SU-DHL-6 (cell line): Measurements from ENCODE around the gene SPRED2.

Source experiments
- H2AFZ ChIP-seq: fragments of 200-600 bp; sonication (generic); 2 replicates; pipeline ENCODE4 v1.6.1; 2014; ENCODE audit warnings: low read depth, mild to moderate bottlenecking, moderate library complexity, mixed read lengths, antibody characterized with exemption, low read length; ENCODE audit not compliant: severe bottlenecking
- H3F3A ChIP-seq: fragments of 200-600 bp; shearing (Covaris generic); 2 replicates; pipeline ENCODE4 v1.6.0; 2016; ENCODE audit warnings: antibody characterized with exemption, mild to moderate bottlenecking; ENCODE audit not compliant: insufficient read depth
- H3K27ac ChIP-seq: fragments of 200-600 bp; sonication (generic); 2 replicates; pipeline ENCODE4 v1.5.1; 2016; ENCODE audit warnings: low read depth, mild to moderate bottlenecking, low read length, moderate library complexity, mixed read lengths
- H3K27me3 ChIP-seq: fragments of 200-600 bp; sonication (generic), shearing (Covaris generic); 2 replicates; pipeline ENCODE4 v1.6.0; 2014; ENCODE audit warnings: mild to moderate bottlenecking, low read length
- H3K36me3 ChIP-seq: fragments of 200-600 bp; sonication (generic); 2 replicates; pipeline ENCODE4 v1.6.1; 2014; ENCODE audit warnings: mild to moderate bottlenecking, low read length, mixed read lengths
- H3K4me2 ChIP-seq: fragments of 300-600, 200-600 bp; shearing (Covaris generic), sonication (generic); 2 replicates; pipeline ENCODE4 v1.6.0; 2014; ENCODE audit warnings: low read length, low read depth, mild to moderate bottlenecking; ENCODE audit not compliant: poor library complexity, severe bottlenecking
- H3K4me3 ChIP-seq: fragments of 200-600 bp; sonication (generic); 2 replicates; pipeline ENCODE4 v1.5.1; 2014; ENCODE audit warnings: antibody characterized with exemption, low read length, mild to moderate bottlenecking, mixed read lengths; ENCODE audit not compliant: insufficient read depth, poor library complexity, severe bottlenecking
- H3K79me2 ChIP-seq: fragments of 200-600 bp; sonication (generic); 2 replicates; pipeline ENCODE4 v1.6.1; 2014; ENCODE audit warnings: mild to moderate bottlenecking, low read length, moderate library complexity; ENCODE audit not compliant: insufficient read depth
- H3K9ac ChIP-seq: fragments of 200-600 bp; sonication (generic); 2 replicates; pipeline ENCODE4 v1.7.0; 2014; ENCODE audit warnings: mild to moderate bottlenecking, low read length
- H3K9me2 ChIP-seq: fragments of 200-600 bp; sonication (generic); replicated peaks from 2 replicates; pipeline ENCODE4 v1.6.1; 2014; ENCODE audit warnings: low read length; ENCODE audit not compliant: insufficient read depth
- H3K9me3 ChIP-seq: fragments of 200-600 bp; sonication (generic); 2 replicates; pipeline ENCODE4 v1.6.1; 2014; ENCODE audit warnings: low read length, mixed read lengths; ENCODE audit not compliant: insufficient read depth
- H4K20me1 ChIP-seq: fragments of 200-600 bp; sonication (generic); 2 replicates; pipeline ENCODE4 v1.6.1; 2014; ENCODE audit warnings: low read depth, mild to moderate bottlenecking, antibody characterized with exemption, low read length, moderate library complexity, mixed read lengths
- EZH2phosphoT487 ChIP-seq: fragments of 200-600 bp; sonication (generic), shearing (Covaris generic); conservative IDR thresholded peaks from 2 replicates; pipeline ENCODE4 v1.6.1; 2018; ENCODE audit warnings: mild to moderate bottlenecking, antibody characterized with exemption, low read length, moderate library complexity, mixed read lengths
- TF ChIP-seq, protein P1 (sequence below): fragments of 200-600 bp; sonication (generic); IDR thresholded peaks from one replicate; pipeline ENCODE4 v1.5.1; 2017; ENCODE audit warnings: antibody characterized with exemption, mild to moderate bottlenecking, low read length, moderate library complexity; ENCODE audit not compliant: insufficient read depth, poor library complexity, severe bottlenecking

The SPRED2 gene

DNA sequence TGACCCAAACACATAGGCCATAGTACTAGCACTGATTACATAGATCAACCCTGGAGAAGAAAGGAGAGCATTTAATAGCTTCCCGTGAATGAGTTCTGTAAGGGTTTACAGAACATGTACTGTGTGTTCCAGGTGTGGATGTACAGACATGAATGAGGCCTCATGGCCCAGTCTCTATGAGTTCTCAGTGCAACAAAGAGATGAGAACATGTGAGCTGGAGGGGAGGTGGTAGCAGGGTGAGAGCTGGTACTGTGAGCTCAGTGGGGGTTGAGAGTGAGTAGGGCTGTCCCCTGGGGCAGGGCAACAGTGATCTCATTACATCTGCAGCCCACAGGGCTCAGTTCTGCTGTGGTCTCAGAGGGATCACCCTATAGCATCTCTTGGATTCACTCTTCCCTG, 42.6 kb upstream of the SPRED2 start:
- TF ChIP-seq, protein P1, sequence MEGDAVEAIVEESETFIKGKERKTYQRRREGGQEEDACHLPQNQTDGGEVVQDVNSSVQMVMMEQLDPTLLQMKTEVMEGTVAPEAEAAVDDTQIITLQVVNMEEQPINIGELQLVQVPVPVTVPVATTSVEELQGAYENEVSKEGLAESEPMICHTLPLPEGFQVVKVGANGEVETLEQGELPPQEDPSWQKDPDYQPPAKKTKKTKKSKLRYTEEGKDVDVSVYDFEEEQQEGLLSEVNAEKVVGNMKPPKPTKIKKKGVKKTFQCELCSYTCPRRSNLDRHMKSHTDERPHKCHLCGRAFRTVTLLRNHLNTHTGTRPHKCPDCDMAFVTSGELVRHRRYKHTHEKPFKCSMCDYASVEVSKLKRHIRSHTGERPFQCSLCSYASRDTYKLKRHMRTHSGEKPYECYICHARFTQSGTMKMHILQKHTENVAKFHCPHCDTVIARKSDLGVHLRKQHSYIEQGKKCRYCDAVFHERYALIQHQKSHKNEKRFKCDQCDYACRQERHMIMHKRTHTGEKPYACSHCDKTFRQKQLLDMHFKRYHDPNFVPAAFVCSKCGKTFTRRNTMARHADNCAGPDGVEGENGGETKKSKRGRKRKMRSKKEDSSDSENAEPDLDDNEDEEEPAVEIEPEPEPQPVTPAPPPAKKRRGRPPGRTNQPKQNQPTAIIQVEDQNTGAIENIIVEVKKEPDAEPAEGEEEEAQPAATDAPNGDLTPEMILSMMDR = no peak
- no peak for TF ChIP-seq EZH2phosphoT487
- Histone ChIP-seq H4K20me1 (no peaks in the 10 kb centered on the region), H3K4me2 (no peak overlapping the region)

DNA sequence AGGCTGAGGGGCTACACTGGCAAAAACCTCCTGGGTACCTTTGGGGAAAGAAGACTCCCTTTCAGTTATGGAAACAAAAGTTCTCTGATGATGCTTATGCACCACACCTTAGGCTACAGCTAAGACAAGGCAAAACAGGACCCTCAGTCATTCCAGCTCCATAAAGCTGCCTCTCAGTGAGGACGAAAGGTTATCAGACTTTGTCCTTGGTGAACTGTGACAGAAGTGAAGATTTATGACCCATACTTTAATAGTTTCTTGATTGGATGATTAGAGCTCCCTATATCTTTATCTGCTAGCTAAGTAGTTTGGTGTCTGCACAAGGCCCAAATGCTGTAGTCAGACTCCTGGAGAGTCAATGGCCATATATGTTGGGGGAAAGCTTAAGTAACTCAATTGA, 40.6 kb upstream of the SPRED2 start:
- H3K9me2 ChIP-seq = no peaks in the 10 kb centered on the region
- H3K4me2 ChIP-seq = no peak overlapping the region
- TF ChIP-seq EZH2phosphoT487 = no peak
- TF ChIP-seq, protein P1 = no peak
- H3K4me3 ChIP-seq = no peak overlapping the region
- no peaks in the 10 kb centered on the region for H3K36me3 ChIP-seq
- no peaks in the 10 kb centered on the region for H3K79me2 ChIP-seq
- no peaks in the 10 kb centered on the region for H4K20me1 ChIP-seq
- no peaks in the 10 kb centered on the region for H3K9me3 ChIP-seq
- no peak overlapping the region for H3K27ac ChIP-seq
- H3K9ac ChIP-seq = no peak overlapping the region
- H3F3A ChIP-seq = no peaks in the 10 kb centered on the region
- no peaks in the 10 kb centered on the region for H3K27me3 ChIP-seq
- H2AFZ ChIP-seq = no peak overlapping the region

More for the DNA sequence above, 42.6 kb upstream of the SPRED2 start:
- H3K27ac ChIP-seq = no peak overlapping the region
- no peak overlapping the region for H3K4me3 ChIP-seq
- H3F3A ChIP-seq = no peaks in the 10 kb centered on the region
- H3K79me2 ChIP-seq = no peaks in the 10 kb centered on the region
- H3K27me3 ChIP-seq = no peaks in the 10 kb centered on the region
- no peaks in the 10 kb centered on the region for H3K36me3 ChIP-seq
- no peak overlapping the region for H3K9ac ChIP-seq
- H3K9me3 ChIP-seq = no peaks in the 10 kb centered on the region
- H3K9me2 ChIP-seq = no peaks in the 10 kb centered on the region
- H2AFZ ChIP-seq = no peak overlapping the region

DNA sequence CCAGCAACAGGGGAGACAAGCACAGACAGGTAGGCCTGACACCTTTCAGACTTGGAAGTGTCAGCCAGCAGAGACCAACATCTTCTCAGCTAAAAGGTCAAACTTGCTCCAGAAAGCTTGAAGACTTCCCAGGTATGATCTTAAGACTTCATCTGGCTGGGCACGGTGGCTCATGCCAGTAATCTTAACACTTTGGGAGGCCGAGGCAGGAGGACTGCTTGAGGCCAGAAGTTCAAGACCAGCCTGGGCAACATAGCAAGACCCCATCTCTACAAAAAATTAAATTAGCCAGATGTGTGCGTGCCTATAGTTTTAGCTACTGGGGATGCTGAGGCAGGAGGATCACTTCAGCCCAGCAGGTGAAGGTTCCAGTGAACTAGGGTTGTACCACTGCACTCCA, 39.0 kb upstream of the SPRED2 start:
- H3K79me2 ChIP-seq = no peaks in the 10 kb centered on the region
- no peaks in the 10 kb centered on the region for H3K36me3 ChIP-seq
- no peaks in the 10 kb centered on the region for H3K27me3 ChIP-seq
- no peak overlapping the region for H3K27ac ChIP-seq
- H3F3A ChIP-seq = no peaks in the 10 kb centered on the region
- H3K4me2 ChIP-seq = no peak overlapping the region
- no peaks in the 10 kb centered on the region for H3K9me2 ChIP-seq
- H4K20me1 ChIP-seq = no peaks in the 10 kb centered on the region
- H3K9ac ChIP-seq = no peak overlapping the region
- TF ChIP-seq EZH2phosphoT487 = no peak
- TF ChIP-seq, protein P1 = no peak
- H3K9me3 ChIP-seq = no peaks in the 10 kb centered on the region
- no peak overlapping the region for H2AFZ ChIP-seq
- no peak overlapping the region for H3K4me3 ChIP-seq
